Ishikawa (cell line): ENCODE results near the gene HOXC10.

Experiments
- CEBPB ChIP-seq: IDR thresholded peaks from 2 replicates; pipeline ENCODE4 v1.6.1; 2012
- CREB1 ChIP-seq: IDR thresholded peaks from 2 replicates; pipeline ENCODE4 v1.6.1; 2012; ENCODE audit warnings: low read depth
- EGR1 ChIP-seq: IDR thresholded peaks from 2 replicates; pipeline ENCODE4 v1.6.1; 2012
- EP300 ChIP-seq: IDR thresholded peaks from 2 replicates; pipeline ENCODE4 v1.6.1; 2012; ENCODE audit warnings: borderline replicate concordance
- FOXM1 ChIP-seq: IDR thresholded peaks from 2 replicates; pipeline ENCODE4 v1.6.1; 2012; ENCODE audit warnings: low read depth, borderline replicate concordance
- MAX ChIP-seq: IDR thresholded peaks from 2 replicates; pipeline ENCODE4 v1.6.1; 2012
- NFIC ChIP-seq: IDR thresholded peaks from 2 replicates; pipeline ENCODE4 v1.6.1; 2012
- RAD21 ChIP-seq: IDR thresholded peaks from 2 replicates; pipeline ENCODE4 v1.6.1; 2012; ENCODE audit warnings: low read depth
- REST ChIP-seq: IDR thresholded peaks from 2 replicates; pipeline ENCODE4 v1.6.1; 2012; ENCODE audit warnings: low read depth, mild to moderate bottlenecking
- TAF1 ChIP-seq: IDR thresholded peaks from 2 replicates; pipeline ENCODE4 v1.6.1; 2012; ENCODE audit warnings: low read depth, mild to moderate bottlenecking
- TCF12 ChIP-seq: IDR thresholded peaks from 2 replicates; pipeline ENCODE4 v1.6.1; 2012; ENCODE audit warnings: low read depth
- TEAD4 ChIP-seq: IDR thresholded peaks from 2 replicates; pipeline ENCODE4 v1.6.1; 2012
- USF1 ChIP-seq: IDR thresholded peaks from 2 replicates; pipeline ENCODE4 v1.6.1; 2012
- YY1 ChIP-seq: IDR thresholded peaks from 2 replicates; pipeline ENCODE4 v1.6.1; 2012; ENCODE audit warnings: low read depth
- ZBTB7A ChIP-seq: IDR thresholded peaks from 2 replicates; pipeline ENCODE4 v1.6.1; 2012; ENCODE audit warnings: low read depth

The HOXC10 gene

GRCh38 chr12:53968214-53969127 is 16.5 kb upstream of the HOXC10 start:
- no peak for TF ChIP-seq RAD21
- TF ChIP-seq CREB1 = no peak
- TF ChIP-seq MAX = no peak
- TF ChIP-seq EP300 = no peak
- no peak for TF ChIP-seq ZBTB7A

- TF ChIP-seq RAD21 (no peak), NFIC (no peak), MAX (no peak), CREB1 (no peak), FOXM1 (no peak), TAF1 (no peak), CEBPB (no peak), TEAD4 (no peak), REST (no peak), USF1 (no peak), TCF12 (no peak), EP300 (no peak)
Observed at GRCh38 chr12:53969588-53970259, 15.2 kb upstream of the HOXC10 start.

GRCh38 chr12:53970451-53970850 is 14.5 kb upstream of the HOXC10 start:
- TF ChIP-seq YY1 = no peak
- TF ChIP-seq ZBTB7A = no peak
- TF ChIP-seq MAX = no peak
- TF ChIP-seq CREB1 = no peak
- TF ChIP-seq TEAD4 = no peak
- no peak for TF ChIP-seq NFIC
- TF ChIP-seq EP300 = no peak
- no peak for TF ChIP-seq TAF1
- no peak for TF ChIP-seq TCF12
- TF ChIP-seq FOXM1 = no peak
- TF ChIP-seq RAD21 = no peak
- TF ChIP-seq REST = no peak
- TF ChIP-seq CEBPB = no peak
- no peak for TF ChIP-seq EGR1
- TF ChIP-seq USF1 = no peak

GRCh38 chr12:53971129-53971528 is 13.8 kb upstream of the HOXC10 start:
- TF ChIP-seq TAF1 (no peak), EP300 (no peak), USF1 (no peak), FOXM1 (no peak), CEBPB (no peak), MAX (no peak), REST (no peak), YY1 (no peak), CREB1 (no peak), EGR1 (no peak), TEAD4 (no peak), ZBTB7A (no peak), NFIC (no peak), TCF12 (no peak), RAD21 (no peak)
